Fibroblast of upper back skin (primary cell): ENCODE measurements around the gene GFRAL.

ENCODE experiments used
- DNase-seq: peaks from one replicate; pipeline ENCODE4 v3.0.0-alpha.2; 2013

Gene GFRAL

GRCh38 chr6:55437141-55437540 is 109.9 kb downstream of the GFRAL start:
- peak; percentile 12 for DNase-seq

GRCh38 chr6:55438203-55438602 is 110.9 kb downstream of the GFRAL start:
- no peak for DNase-seq

GRCh38 chr6:55443238-55444134 is 116.2 kb downstream of the GFRAL start:
- no peak for DNase-seq

GRCh38 chr6:55445648-55446204 is 118.5 kb downstream of the GFRAL start:
- DNase-seq, result peak; percentile 43

- no peak for DNase-seq
These were observed 120.6 kb downstream of the GFRAL start for GRCh38 chr6:55447891-55448290.

- DNase-seq, result peak; percentile 54
These were observed 121.2 kb downstream of the GFRAL start for GRCh38 chr6:55448451-55448850.

- DNase-seq, result no peak
These were observed 122.0 kb downstream of the GFRAL start for GRCh38 chr6:55449225-55449624.

GRCh38 chr6:55450005-55450404 is 122.7 kb downstream of the GFRAL start:
- peak; percentile 55 for DNase-seq
